HEK293 (cell line): Measurements from ENCODE around the gene PLOD2.

Experiments
- CTCF ChIA-PET: fragments of 350-600 bp; formaldehyde crosslinking; extraction: SDS; loops from one replicate; lab custom pipeline; 2021; ENCODE audit warnings: antibody characterized with exemption; lab: Yijun Ruan, JAX
- POLR2A ChIA-PET: fragments of 300-600 bp; formaldehyde crosslinking; extraction: SDS; loops from one replicate; lab custom pipeline; 2020; ENCODE audit warnings: antibody characterized with exemption, inconsistent platforms; lab: Yijun Ruan, JAX
- H3K27ac ChIP-seq: fragments of 200-500 bp; sonication (Bioruptor generic); 2 replicates; pipeline ENCODE4 v1.5.1; 2014; ENCODE audit warnings: low read depth, low read length, control low read depth, inconsistent platforms; ENCODE audit errors: extremely low read depth
- H3K36me3 ChIP-seq, 2 experiments: fragments of 200-500 bp in 1 of 2; sonication (Bioruptor generic) in 1 of 2; 1 replicate in 1 of 2; 2 replicates in 1 of 2; pipeline ENCODE4 v1.5.1; 2014 to 2017; ENCODE audit warnings: inconsistent platforms in 2 of 2, low read length in 2 of 2; ENCODE audit not compliant: control insufficient read depth in 2 of 2, insufficient read depth in 1 of 2
- H3K4me1 ChIP-seq: fragments of 200-500 bp; sonication (Bioruptor generic); 2 replicates; pipeline ENCODE4 v1.5.1; 2014; ENCODE audit warnings: mild to moderate bottlenecking, low read length, inconsistent platforms; ENCODE audit not compliant: control insufficient read depth, insufficient read depth
- H3K4me3 ChIP-seq: 2 replicates; pipeline ENCODE4 v1.5.1; 2011; ENCODE audit warnings: low read depth, mild to moderate bottlenecking, control low read depth, low read length, moderate library complexity
- H3K9me3 ChIP-seq: fragments of 200-500 bp; sonication (Bioruptor generic); 2 replicates; pipeline ENCODE4 v1.5.1; 2014; ENCODE audit warnings: low read depth, low read length, inconsistent platforms; ENCODE audit not compliant: control insufficient read depth, insufficient read depth
- BCL6B ChIP-seq: fragments of 450-650 bp; formaldehyde crosslinking; IDR thresholded peaks from 2 replicates; pipeline ENCODE4 v1.5.1; 2017; ENCODE audit warnings: missing biosample characterization, missing genetic modification characterization
- ELK4 ChIP-seq: IDR thresholded peaks from 2 replicates; pipeline ENCODE4 v1.6.1; 2011; ENCODE audit warnings: mild to moderate bottlenecking, low read depth, low read length, borderline replicate concordance
- GLIS1 ChIP-seq: fragments of 450-650 bp; formaldehyde crosslinking; IDR thresholded peaks from 2 replicates; pipeline ENCODE4 v1.5.1; 2016; ENCODE audit warnings: missing biosample characterization, missing genetic modification characterization
- GLIS2 ChIP-seq: fragments of 450-650 bp; formaldehyde crosslinking; IDR thresholded peaks from 2 replicates; pipeline ENCODE4 v1.5.1; 2016; ENCODE audit warnings: missing biosample characterization, missing genetic modification characterization
- IKZF3 ChIP-seq: fragments of 450-650 bp; IDR thresholded peaks from 2 replicates; pipeline ENCODE4 v1.5.0; 2018; ENCODE audit warnings: missing biosample characterization, mild to moderate bottlenecking, missing genetic modification characterization, moderate library complexity
- PBX3 ChIP-seq: sonication (generic); formaldehyde crosslinking; IDR thresholded peaks from 2 replicates; pipeline ENCODE4 v1.8.1; 2022; ENCODE audit warnings: mild to moderate bottlenecking, moderate library complexity, missing genetic modification reagents
- SETDB1 ChIP-seq: IDR thresholded peaks from one replicate; pipeline ENCODE4 v1.6.1; 2017; ENCODE audit warnings: mild to moderate bottlenecking, low read length, moderate library complexity, mixed read lengths; ENCODE audit not compliant: insufficient read length
- SP7 ChIP-seq: fragments of 450-650 bp; formaldehyde crosslinking; IDR thresholded peaks from 2 replicates; pipeline ENCODE4 v1.5.1; 2016; ENCODE audit warnings: missing biosample characterization, missing genetic modification characterization
- YY2 ChIP-seq: fragments of 450-650 bp; formaldehyde crosslinking; IDR thresholded peaks from 2 replicates; pipeline ENCODE4 v1.5.1; 2016; ENCODE audit warnings: missing biosample characterization, missing genetic modification characterization
- ZBTB10 ChIP-seq: fragments of 450-650 bp; formaldehyde crosslinking; IDR thresholded peaks from 2 replicates; pipeline ENCODE4 v1.5.1; 2016; ENCODE audit warnings: missing biosample characterization, missing genetic modification characterization
- ZBTB26 ChIP-seq: fragments of 450-650 bp; formaldehyde crosslinking; optimal IDR thresholded peaks from 2 replicates; pipeline ENCODE3; 2016; ENCODE audit warnings: missing biosample characterization, mild to moderate bottlenecking, missing genetic modification characterization
- ZBTB49 ChIP-seq: fragments of 450-650 bp; formaldehyde crosslinking; IDR thresholded peaks from 2 replicates; pipeline ENCODE4 v1.5.1; 2016; ENCODE audit warnings: missing biosample characterization, missing genetic modification characterization, low read depth
- ZBTB7A ChIP-seq: fragments of 450-650 bp; formaldehyde crosslinking; IDR thresholded peaks from 2 replicates; pipeline ENCODE4 v1.5.1; 2016; ENCODE audit warnings: low read depth, missing biosample characterization, missing genetic modification characterization
- ZBTB8A ChIP-seq: fragments of 450-650 bp; formaldehyde crosslinking; IDR thresholded peaks from 2 replicates; pipeline ENCODE4 v1.5.1; 2016; ENCODE audit warnings: missing biosample characterization, missing genetic modification characterization
- ZFP69B ChIP-seq: fragments of 450-650 bp; formaldehyde crosslinking; IDR thresholded peaks from 2 replicates; pipeline ENCODE4 v1.5.1; 2016; ENCODE audit warnings: missing biosample characterization, missing genetic modification characterization
- ZNF140 ChIP-seq: fragments of 450-650 bp; formaldehyde crosslinking; IDR thresholded peaks from 2 replicates; pipeline ENCODE4 v1.5.1; 2016; ENCODE audit warnings: missing biosample characterization, missing genetic modification characterization
- ZNF175 ChIP-seq: fragments of 450-650 bp; formaldehyde crosslinking; IDR thresholded peaks from 2 replicates; pipeline ENCODE4 v1.5.1; 2016; ENCODE audit warnings: missing biosample characterization, missing genetic modification characterization
- ZNF223 ChIP-seq: fragments of 450-650 bp; formaldehyde crosslinking; IDR thresholded peaks from 2 replicates; pipeline ENCODE4 v1.5.1; 2016; ENCODE audit warnings: missing biosample characterization, missing genetic modification characterization
- ZNF274 ChIP-seq, 2 experiments: fragments of 200-500 bp in 1 of 2; fragments of 450-650 bp in 1 of 2; sonication (Bioruptor generic) in 1 of 2; formaldehyde crosslinking in 1 of 2; IDR thresholded peaks; 2 replicates each; pipeline versions ENCODE4 v1.5.1 to v1.6.1; 2014 to 2016; ENCODE audit warnings: borderline replicate concordance in 1 of 2, inconsistent platforms in 1 of 2, low read length in 1 of 2, missing biosample characterization in 1 of 2, missing genetic modification characterization in 1 of 2
- ZNF391 ChIP-seq: fragments of 450-650 bp; formaldehyde crosslinking; IDR thresholded peaks from 2 replicates; pipeline ENCODE4 v1.5.1; 2016; ENCODE audit warnings: low read depth, missing biosample characterization, missing genetic modification characterization, borderline replicate concordance
- ZNF544 ChIP-seq: fragments of 450-650 bp; formaldehyde crosslinking; IDR thresholded peaks from 2 replicates; pipeline ENCODE4 v1.5.0; 2017; ENCODE audit warnings: missing biosample characterization, missing genetic modification characterization
- ZNF558 ChIP-seq: fragments of 450-650 bp; formaldehyde crosslinking; IDR thresholded peaks from 2 replicates; pipeline ENCODE4 v1.5.1; 2016; ENCODE audit warnings: missing biosample characterization, missing genetic modification characterization
- ZNF624 ChIP-seq: fragments of 450-650 bp; formaldehyde crosslinking; IDR thresholded peaks from 2 replicates; pipeline ENCODE4 v1.5.1; 2017; ENCODE audit warnings: missing biosample characterization, missing genetic modification characterization
- ZNF660 ChIP-seq: fragments of 450-650 bp; IDR thresholded peaks from 2 replicates; pipeline ENCODE4 v1.5.1; 2018; ENCODE audit warnings: missing biosample characterization, mild to moderate bottlenecking, missing genetic modification characterization
- ZNF843 ChIP-seq: fragments of 450-650 bp; formaldehyde crosslinking; IDR thresholded peaks from 2 replicates; pipeline ENCODE4 v1.5.1; 2016; ENCODE audit warnings: missing biosample characterization, missing genetic modification characterization

The PLOD2 gene

GRCh38 chr3:146195030-146195429 is 34.0 kb upstream of the PLOD2 start:
- TF ChIP-seq SETDB1 (no peak), ZNF175 (tag by site-specific recombination) (no peak), ELK4 (no peak), ZNF624 (tag by site-specific recombination) (no peak), ZBTB26 (tag by site-specific recombination) (no peak), ZNF140 (tag by site-specific recombination) (no peak), ZBTB8A (tag by site-specific recombination) (no peak), SP7 (tag by site-specific recombination) (no peak), GLIS1 (no peak), ZFP69B (no peak), ZNF843 (tag by site-specific recombination) (no peak), IKZF3 (tag by site-specific recombination) (no peak), GLIS2 (tag by site-specific recombination) (no peak), ZNF544 (tag by site-specific recombination) (no peak), ZBTB7A (tag by site-specific recombination) (no peak), ZNF223 (tag by site-specific recombination) (no peak), ZNF391 (tag by site-specific recombination) (no peak), ZNF274 (IDR thresholded peaks at IDR 0.05; ENCODE audit: low read length) (no peak), ZNF274 (tag by site-specific recombination; IDR thresholded peaks at IDR 0.05; ENCODE audit: borderline replicate concordance) (no peak), BCL6B (tag by site-specific recombination) (no peak), ZBTB10 (tag by site-specific recombination) (no peak)
- H3K36me3 ChIP-seq, result peaks cover 0 to 11% of the 10 kb centered on the region in 2 experiments; a peak in 1 of 3 replicates
- POLR2A ChIA-PET, result interaction anchor here (0.5 kb wide), 1 partner anchor 126 kb away, joined by 3 read pairs; no protein-coding TSS in a partner anchor
- H3K4me1 ChIP-seq, result no peaks in the 10 kb centered on the region
- no peak overlapping the region for H3K4me3 ChIP-seq
- H3K27ac ChIP-seq, result no peak overlapping the region
- CTCF ChIA-PET, result interaction anchor here (1.2 kb wide), 1 partner anchor 9 kb away, joined by 4 read pairs; no protein-coding TSS in a partner anchor
- H3K9me3 ChIP-seq, result no peaks in the 10 kb centered on the region

- Histone ChIP-seq H3K4me1 (no peaks in the 10 kb centered on the region), H3K4me3 (no peak overlapping the region)
- TF ChIP-seq ZBTB49 (tag by site-specific recombination), result no peak
- TF ChIP-seq YY2, result no peak
- no peak for TF ChIP-seq PBX3
- no peak for TF ChIP-seq ZNF660 (tag by site-specific recombination)
- no peak for TF ChIP-seq ZNF558
- TF ChIP-seq, all 188 proteins: peak for 0
- peaks cover 0 to 11% of the 10 kb centered on the region in 2 experiments; a peak in 1 of 3 replicates for H3K36me3 ChIP-seq
- no peak overlapping the region for H3K27ac ChIP-seq
- ChIA-PET POLR2A (no interaction called here), CTCF (interaction anchor here (0.7 to 4.6 kb wide), 5 partner anchors 117 to 448 kb away, joined by 3 to 55 read pairs (median 11); no protein-coding TSS in a partner anchor)
- no peaks in the 10 kb centered on the region for H3K9me3 ChIP-seq
These were observed 30.1 kb upstream of the PLOD2 start for GRCh38 chr3:146191051-146191450.
